Duodenal mucosa (tissue), 2 donors: ENCODE data around the gene FTO.

Source experiments
- H3K27ac ChIP-seq: one replicate; pipeline ENCODE4 v1.7.0; 2013; ENCODE audit warnings: low read depth, low read length
- H3K27me3 ChIP-seq, 2 donors: one replicate each; pipeline ENCODE4 v1.7.0; 2013; ENCODE audit warnings: low read length in 2 of 2, control low read depth in 1 of 2; ENCODE audit not compliant: insufficient read depth in 2 of 2, control insufficient read depth in 1 of 2
- H3K36me3 ChIP-seq, 2 donors: one replicate each; pipeline ENCODE4 v1.7.0; 2013; ENCODE audit warnings: low read length in 2 of 2, control low read depth in 1 of 2; ENCODE audit not compliant: insufficient read depth in 2 of 2, control insufficient read depth in 1 of 2
- H3K4me1 ChIP-seq, 2 donors: one replicate each; pipeline ENCODE4 v1.7.0; 2013; ENCODE audit warnings: low read length in 2 of 2, control low read depth in 1 of 2; ENCODE audit not compliant: insufficient read depth in 2 of 2, control insufficient read depth in 1 of 2
- H3K4me3 ChIP-seq, 2 donors: one replicate each; pipeline ENCODE4 v1.7.0; 2013; ENCODE audit warnings: low read length in 2 of 2, low read depth in 1 of 2
- H3K9ac ChIP-seq, 2 donors: one replicate each; pipeline ENCODE4 v1.7.0; 2013; ENCODE audit warnings: low read length in 2 of 2, low read depth in 1 of 2
- H3K9me3 ChIP-seq, 2 donors: one replicate each; pipeline ENCODE4 v1.7.0; 2013; ENCODE audit warnings: low read length in 2 of 2, control low read depth in 1 of 2; ENCODE audit not compliant: control insufficient read depth in 1 of 2

FTO gene

DNA sequence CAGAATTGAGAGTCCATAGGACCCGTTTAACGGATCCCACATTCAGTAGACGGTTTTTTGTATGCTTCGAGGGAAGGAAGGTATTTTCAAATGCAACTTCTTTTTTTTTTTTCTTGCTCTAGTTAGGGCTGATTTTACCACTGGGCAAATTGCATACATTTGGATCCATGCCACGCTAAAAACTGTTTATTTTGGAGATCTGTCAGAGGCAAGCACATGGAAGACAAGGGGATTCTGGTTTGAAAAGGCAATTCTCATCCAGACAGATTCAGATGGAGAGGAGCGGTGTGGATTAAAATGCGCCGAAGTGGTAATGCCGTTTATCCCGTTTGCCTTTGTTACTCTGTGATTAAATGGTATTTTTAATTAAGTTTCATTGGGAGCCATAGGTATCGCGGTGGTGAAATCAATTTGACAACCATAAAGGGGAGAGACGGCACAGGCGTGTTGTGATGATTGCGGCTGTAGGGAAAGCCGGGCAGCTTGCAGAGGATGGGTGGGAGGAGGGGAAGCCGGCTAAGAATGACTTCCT, 412.2 kb downstream of the FTO start:
- Histone ChIP-seq H3K27me3 (no peaks in the 10 kb centered on the region), H3K9ac (no peak overlapping the region), H3K9me3 (no peaks in the 10 kb centered on the region), H3K4me3 (no peak overlapping the region), H3K36me3 (peaks cover 4 to 10% of the 10 kb centered on the region in 2 donors), H3K27ac (no peak overlapping the region), H3K4me1 (no peaks in the 10 kb centered on the region)

DNA sequence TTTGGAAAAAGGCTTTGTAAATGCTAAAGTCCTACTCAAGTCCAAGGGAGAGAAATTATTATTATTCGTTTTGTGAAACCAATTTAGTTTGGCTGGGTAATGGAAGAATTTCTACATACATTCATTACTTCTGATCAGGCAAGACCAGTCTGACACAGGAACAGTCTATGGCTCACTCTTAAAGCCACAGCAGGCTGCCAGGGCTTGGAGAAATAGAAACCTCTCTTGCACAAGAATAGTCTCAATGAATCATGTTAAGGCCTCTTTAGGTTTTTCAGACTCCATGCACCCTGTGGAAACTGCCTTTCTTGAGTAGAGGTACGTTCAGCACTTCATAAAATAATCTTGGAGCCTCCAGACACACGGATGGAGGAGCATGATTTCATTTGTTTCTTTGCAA, 414.9 kb downstream of the FTO start:
- Histone ChIP-seq H3K9me3 (no peaks in the 10 kb centered on the region), H3K27me3 (no peaks in the 10 kb centered on the region), H3K27ac (no peak overlapping the region), H3K9ac (no peak overlapping the region), H3K36me3 (no peaks in the 10 kb centered on the region), H3K4me1 (no peaks in the 10 kb centered on the region), H3K4me3 (no peak overlapping the region)

DNA sequence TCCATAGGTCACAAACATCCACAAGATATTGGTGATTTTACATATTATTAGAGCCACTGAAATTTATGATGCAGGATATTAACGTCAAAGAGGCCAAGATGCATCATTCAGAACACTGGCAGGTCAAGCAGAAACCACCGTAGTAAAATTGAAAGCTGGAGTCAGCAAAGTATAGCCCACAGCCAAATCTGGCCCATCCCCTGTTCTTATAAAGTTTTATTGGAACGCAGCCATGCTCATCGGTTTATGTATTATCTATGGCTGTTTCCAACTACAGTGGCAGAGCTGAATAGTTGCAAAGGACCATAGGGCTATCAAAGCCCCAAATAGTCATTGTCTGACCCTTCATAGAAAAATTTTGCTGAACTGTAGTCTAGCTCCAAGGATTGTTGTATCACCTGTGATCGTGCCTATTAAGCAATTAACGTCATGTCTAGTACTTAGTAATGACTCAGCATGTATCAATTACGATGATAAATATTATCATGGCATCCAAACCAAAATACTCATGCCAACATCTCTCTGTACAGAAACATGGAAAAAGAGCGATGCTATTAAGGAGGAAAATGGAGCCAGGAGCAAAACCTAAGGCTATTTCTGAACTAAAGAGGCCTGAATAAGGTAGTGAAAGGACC, 417.0 kb downstream of the FTO start:
- Histone ChIP-seq H3K9me3 (no peaks in the 10 kb centered on the region), H3K27me3 (no peaks in the 10 kb centered on the region), H3K27ac (no peak overlapping the region)

DNA sequence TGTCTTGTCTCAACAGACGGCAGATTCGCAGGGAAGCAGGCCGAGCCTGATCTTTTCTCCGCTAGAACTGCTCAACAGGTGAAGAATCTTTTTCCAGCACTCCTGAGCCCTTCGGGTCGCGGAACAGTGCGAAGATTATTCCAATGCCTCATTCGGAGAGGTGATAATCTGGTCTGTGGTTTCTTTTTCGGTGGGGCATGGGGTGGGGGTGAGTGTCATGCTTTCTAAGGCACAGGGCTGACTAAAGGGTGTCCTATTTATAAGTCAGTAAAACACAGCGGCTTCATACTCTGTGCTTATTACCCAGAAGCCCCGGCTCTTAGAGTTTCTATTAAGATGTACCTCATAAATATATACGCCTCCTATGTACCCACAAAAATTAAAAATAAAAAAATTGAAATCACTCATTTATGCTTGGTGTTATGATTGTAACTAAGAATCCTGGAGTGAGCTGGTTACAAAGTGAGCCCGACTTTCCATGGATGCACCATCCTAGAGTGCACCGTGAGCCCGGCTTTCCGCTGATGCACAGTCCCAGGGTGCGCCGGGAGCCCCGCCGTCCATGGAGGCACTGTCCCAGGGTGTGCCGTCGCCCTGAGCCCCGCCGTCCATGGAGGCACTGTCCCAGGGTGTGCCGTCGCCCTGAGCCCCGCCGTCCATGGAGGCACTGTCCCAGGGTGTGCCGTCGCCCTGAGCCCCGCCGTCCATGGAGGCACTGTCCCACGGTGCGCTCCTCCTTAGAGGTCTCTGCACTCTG, 417.8 kb downstream of the FTO start:
- Histone ChIP-seq H3K9me3 (no peaks in the 10 kb centered on the region), H3K4me3 (no peak overlapping the region), H3K27me3 (no peaks in the 10 kb centered on the region), H3K36me3 (no peaks in the 10 kb centered on the region), H3K9ac (no peak overlapping the region), H3K27ac (no peak overlapping the region), H3K4me1 (no peaks in the 10 kb centered on the region)

More for the DNA sequence above, 417.0 kb downstream of the FTO start:
- Histone ChIP-seq H3K4me3 (no peak overlapping the region), H3K4me1 (no peaks in the 10 kb centered on the region), H3K9ac (no peak overlapping the region), H3K36me3 (no peaks in the 10 kb centered on the region)

DNA sequence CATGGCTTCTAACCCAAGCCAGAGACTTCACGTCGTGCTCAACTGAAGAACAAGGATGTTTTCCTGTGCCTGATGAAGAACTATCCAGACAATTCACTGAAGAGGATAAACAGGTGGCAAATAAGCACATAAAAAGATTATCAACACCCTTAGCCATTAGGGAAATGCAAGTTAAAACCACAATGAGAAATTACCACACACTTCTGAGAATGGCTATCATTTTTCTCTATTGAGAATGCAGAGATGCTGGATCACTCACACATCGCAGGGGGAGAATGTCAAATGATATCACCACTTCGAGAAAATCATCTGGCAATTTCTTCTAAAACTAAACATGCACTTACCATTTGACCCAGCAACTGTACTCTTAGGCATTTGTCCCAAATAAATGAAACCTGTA, 419.8 kb downstream of the FTO start:
- H3K4me1 ChIP-seq: no peaks in the 10 kb centered on the region
- no peaks in the 10 kb centered on the region for H3K27me3 ChIP-seq
- H3K36me3 ChIP-seq: no peaks in the 10 kb centered on the region
- H3K4me3 ChIP-seq: no peak overlapping the region
- H3K9ac ChIP-seq: no peak overlapping the region
- no peak overlapping the region for H3K27ac ChIP-seq
- H3K9me3 ChIP-seq: no peaks in the 10 kb centered on the region

DNA sequence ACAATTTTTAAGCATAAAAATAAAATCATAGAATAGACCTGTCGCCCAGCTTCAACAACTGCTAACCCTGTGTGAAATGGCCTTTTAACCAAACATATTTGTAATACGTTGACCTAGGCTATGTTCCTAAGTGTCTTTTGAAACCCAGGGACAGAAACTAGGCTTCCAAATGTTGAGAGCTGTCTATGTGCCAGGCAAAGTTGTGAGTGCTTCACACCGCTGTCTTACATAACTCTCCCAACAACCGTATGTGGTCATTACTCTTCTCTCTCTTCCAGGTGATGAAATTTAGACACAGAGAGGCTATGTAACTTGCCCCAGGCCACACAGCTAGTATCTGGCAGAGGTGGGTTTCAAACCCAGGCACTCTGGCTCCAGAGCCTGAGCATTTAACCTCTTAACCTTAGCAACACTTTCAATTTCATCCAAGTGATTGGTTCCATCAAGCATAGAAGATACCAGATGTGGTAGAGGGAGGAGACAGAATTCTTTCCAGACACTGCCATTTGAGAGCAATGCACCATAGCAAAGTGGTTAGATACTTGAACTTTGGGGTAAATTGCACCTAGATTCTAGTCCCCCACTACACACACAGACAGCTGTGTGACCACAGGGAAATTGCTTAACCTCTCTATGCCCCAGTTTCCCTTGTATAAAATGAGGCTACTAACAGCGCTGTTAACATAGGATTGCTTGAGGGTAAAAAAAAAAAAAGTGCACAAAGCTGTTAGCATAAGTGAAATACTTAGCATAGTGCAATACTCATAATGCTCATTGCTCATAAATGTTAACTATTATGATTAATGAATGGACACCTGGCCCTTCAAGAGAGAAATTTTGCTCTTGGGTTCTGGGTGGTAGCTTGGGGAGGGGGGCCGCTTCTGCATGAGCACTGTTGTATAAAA, 422.0 kb downstream of the FTO start:
- H3K36me3 ChIP-seq: no peaks in the 10 kb centered on the region
- H3K9ac ChIP-seq: no peak overlapping the region
- H3K4me1 ChIP-seq: no peaks in the 10 kb centered on the region
- no peak overlapping the region for H3K4me3 ChIP-seq
- no peak overlapping the region for H3K27ac ChIP-seq
- H3K9me3 ChIP-seq: no peaks in the 10 kb centered on the region
- H3K27me3 ChIP-seq: no peaks in the 10 kb centered on the region

DNA sequence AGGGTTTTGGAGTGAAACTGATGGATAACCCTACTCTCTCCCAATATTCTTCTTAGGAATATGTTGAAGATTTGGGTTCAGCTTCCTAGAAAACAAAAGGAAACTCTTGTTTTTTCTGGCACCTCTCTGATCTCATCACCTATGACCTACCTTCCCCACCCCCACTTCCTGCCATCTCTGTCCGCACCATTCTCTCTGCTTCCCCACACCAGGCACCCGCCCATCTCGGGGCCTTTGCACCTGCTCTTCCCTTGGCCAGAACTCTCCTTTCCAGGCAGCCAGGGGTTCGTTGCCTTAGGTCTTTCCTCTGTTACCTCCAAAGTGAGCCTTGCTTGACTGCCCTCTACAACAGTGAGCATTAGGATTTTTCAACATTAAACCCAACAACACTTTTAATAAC, 423.0 kb downstream of the FTO start:
- H3K36me3 ChIP-seq: no peaks in the 10 kb centered on the region
- H3K4me3 ChIP-seq: no peak overlapping the region
- no peaks in the 10 kb centered on the region for H3K4me1 ChIP-seq
- no peaks in the 10 kb centered on the region for H3K9me3 ChIP-seq
- no peak overlapping the region for H3K27ac ChIP-seq
- H3K27me3 ChIP-seq: no peaks in the 10 kb centered on the region
- no peak overlapping the region for H3K9ac ChIP-seq

DNA sequence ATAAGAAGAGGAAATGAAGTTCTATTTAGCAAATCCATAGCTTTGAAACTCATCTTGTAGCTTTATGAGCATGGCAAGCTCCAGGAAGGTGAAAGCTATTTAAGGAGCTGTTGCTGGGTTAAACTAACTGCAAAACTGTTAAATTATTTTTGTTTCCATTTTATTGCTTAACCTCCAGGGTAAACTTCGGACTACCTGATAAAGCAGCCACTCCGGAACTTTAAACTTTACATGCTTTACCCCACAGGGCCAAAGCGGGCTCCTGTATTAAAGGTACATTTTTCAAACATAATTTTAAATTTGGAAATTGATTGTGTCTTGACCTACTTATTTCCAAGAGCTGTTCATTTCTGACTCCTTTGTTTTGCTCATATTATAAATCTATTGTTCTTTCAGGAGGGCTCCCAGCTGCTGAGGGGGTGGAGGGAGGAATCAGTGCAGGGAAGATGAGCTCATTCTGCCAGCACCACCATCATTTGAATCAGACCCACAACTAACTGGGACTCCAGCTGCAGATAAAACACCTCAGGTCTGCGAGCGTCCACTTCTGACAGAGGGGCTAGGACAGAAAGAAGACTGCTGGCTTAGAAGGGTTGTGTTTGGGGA, 424.8 kb downstream of the FTO start:
- Histone ChIP-seq H3K27ac (no peak overlapping the region), H3K9me3 (no peaks in the 10 kb centered on the region), H3K9ac (no peak overlapping the region)

DNA sequence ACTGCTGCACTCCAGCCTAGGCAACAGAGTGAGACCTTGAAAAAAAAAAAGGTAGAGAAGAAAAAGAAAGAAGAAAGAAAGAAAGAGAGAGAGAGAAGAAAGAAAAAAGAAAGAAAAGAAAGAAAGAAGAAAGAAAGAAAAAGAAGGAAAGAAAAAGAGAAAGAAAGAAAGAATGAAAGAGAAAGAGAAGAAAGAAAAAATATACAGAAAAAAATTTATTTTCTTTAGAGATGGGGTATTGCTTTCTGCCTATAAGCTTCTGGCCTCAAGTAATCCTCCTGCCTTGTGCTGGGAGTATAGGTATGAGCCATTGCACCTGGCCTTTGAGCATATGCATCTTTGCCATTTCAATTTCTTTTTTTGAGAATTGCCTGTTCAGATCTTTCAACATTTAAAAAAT, 425.9 kb downstream of the FTO start:
- Histone ChIP-seq H3K27me3 (no peaks in the 10 kb centered on the region), H3K36me3 (no peaks in the 10 kb centered on the region), H3K4me3 (no peak overlapping the region), H3K27ac (no peak overlapping the region), H3K4me1 (no peaks in the 10 kb centered on the region), H3K9ac (no peak overlapping the region), H3K9me3 (no peaks in the 10 kb centered on the region)

More for the DNA sequence above, 424.8 kb downstream of the FTO start:
- no peak overlapping the region for H3K4me3 ChIP-seq
- no peaks in the 10 kb centered on the region for H3K36me3 ChIP-seq
- H3K27me3 ChIP-seq: no peaks in the 10 kb centered on the region
- H3K4me1 ChIP-seq: no peaks in the 10 kb centered on the region
